PC-9 (cell line): ENCODE results near the gene SOX2.

ENCODE experiments used
- EZH2 ChIP-seq: fragments of 200-600 bp; sonication (generic); IDR thresholded peaks from 2 replicates; pipeline ENCODE4 v1.8.0; 2017; ENCODE audit warnings: antibody characterized with exemption, low read depth
- TF ChIP-seq, protein P1 (sequence below): fragments of 200-600 bp; sonication (generic); conservative IDR thresholded peaks from 2 replicates; pipeline ENCODE4 v1.6.1; 2017; ENCODE audit warnings: mixed run types, antibody characterized with exemption, mild to moderate bottlenecking, moderate library complexity

DNA sequence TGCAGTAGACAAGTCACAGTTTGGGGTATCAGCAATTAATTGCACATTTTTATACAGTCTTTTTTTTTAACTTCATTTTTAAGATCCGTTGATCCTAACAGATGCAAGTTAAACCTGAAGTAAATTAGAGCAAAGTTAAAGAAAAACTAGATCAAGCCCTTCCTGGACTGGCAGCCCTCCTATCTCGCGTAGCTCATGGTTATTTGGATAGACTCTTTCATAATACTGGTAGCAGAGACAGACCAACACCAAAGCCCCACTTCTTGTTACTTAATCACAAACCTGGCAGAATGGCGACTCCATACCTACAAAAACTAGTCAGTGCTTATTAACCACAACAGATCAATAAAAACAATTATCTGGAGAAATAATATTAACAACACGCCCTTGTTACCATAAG is 26.8 kb downstream of the SOX2 start:
- TF ChIP-seq, protein P1, sequence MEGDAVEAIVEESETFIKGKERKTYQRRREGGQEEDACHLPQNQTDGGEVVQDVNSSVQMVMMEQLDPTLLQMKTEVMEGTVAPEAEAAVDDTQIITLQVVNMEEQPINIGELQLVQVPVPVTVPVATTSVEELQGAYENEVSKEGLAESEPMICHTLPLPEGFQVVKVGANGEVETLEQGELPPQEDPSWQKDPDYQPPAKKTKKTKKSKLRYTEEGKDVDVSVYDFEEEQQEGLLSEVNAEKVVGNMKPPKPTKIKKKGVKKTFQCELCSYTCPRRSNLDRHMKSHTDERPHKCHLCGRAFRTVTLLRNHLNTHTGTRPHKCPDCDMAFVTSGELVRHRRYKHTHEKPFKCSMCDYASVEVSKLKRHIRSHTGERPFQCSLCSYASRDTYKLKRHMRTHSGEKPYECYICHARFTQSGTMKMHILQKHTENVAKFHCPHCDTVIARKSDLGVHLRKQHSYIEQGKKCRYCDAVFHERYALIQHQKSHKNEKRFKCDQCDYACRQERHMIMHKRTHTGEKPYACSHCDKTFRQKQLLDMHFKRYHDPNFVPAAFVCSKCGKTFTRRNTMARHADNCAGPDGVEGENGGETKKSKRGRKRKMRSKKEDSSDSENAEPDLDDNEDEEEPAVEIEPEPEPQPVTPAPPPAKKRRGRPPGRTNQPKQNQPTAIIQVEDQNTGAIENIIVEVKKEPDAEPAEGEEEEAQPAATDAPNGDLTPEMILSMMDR, result no peak
- no peak for TF ChIP-seq EZH2
